Uterus (tissue), 2 donors: Measurements from ENCODE around the gene SHC1.
"Not testable (repeated sequence)": the region's sequence is repeated elsewhere in the genome, so short reads cannot be mapped to it uniquely, and the experiment has no call there.

ENCODE experiments used
- POLR2A ChIP-seq, 2 donors: fragments of 450-650 bp; IDR thresholded peaks; one replicate each; pipeline ENCODE4 v1.6.1; 2016; ENCODE audit warnings: antibody characterized with exemption in 2 of 2, mild to moderate bottlenecking in 1 of 2, moderate library complexity in 1 of 2
- TF ChIP-seq, protein P1 (sequence below), 4 experiments: fragments of 200-600 bp in 2 of 4; fragments of 450-650 bp in 2 of 4; sonication (generic) in 2 of 4; IDR thresholded peaks; one replicate each; pipeline ENCODE4 v1.5.1; 2016 to 2019; ENCODE audit warnings: antibody characterized with exemption in 4 of 4, mild to moderate bottlenecking in 2 of 4, moderate library complexity in 1 of 4

DNA sequence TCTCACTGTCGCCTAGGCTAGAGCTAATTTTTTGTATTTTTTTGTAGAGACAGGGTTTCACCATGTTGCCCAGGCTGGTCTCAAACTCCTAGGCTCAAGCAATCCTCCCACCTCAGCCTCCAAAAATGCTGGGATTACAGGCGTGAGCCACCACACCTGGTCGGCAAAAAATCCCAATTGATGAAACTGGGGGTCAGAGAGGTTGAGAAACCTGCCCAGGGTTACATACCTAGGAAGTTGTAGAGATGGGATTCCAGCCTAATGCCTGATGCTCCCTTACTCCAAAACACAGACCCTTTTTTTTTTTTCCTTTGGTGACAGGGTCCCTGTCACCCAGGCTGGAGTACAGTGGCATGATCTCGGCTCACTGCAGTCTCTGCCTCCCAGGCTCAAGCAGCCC lies 16.2 kb upstream of the SHC1 start:
- TF ChIP-seq, protein P1, sequence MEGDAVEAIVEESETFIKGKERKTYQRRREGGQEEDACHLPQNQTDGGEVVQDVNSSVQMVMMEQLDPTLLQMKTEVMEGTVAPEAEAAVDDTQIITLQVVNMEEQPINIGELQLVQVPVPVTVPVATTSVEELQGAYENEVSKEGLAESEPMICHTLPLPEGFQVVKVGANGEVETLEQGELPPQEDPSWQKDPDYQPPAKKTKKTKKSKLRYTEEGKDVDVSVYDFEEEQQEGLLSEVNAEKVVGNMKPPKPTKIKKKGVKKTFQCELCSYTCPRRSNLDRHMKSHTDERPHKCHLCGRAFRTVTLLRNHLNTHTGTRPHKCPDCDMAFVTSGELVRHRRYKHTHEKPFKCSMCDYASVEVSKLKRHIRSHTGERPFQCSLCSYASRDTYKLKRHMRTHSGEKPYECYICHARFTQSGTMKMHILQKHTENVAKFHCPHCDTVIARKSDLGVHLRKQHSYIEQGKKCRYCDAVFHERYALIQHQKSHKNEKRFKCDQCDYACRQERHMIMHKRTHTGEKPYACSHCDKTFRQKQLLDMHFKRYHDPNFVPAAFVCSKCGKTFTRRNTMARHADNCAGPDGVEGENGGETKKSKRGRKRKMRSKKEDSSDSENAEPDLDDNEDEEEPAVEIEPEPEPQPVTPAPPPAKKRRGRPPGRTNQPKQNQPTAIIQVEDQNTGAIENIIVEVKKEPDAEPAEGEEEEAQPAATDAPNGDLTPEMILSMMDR (IDR thresholded peaks at IDR 0.05) = not testable (repeated sequence)
- not testable (repeated sequence) for TF ChIP-seq POLR2A (IDR thresholded peaks at IDR 0.05)
